HG02884 (cell line): ENCODE results near the gene ERN1.
A peak's percentile ranks its signal among the peaks of the same experiment; 100 is the strongest.
"Not testable (repeated sequence)": the region's sequence is repeated elsewhere in the genome, so short reads cannot be mapped to it uniquely, and the experiment has no call there.

Source experiments
- ATAC-seq: cut with Tn5 transposase; IDR thresholded peaks from one replicate; pipeline ENCODE4 v1.9.1; 2021; ENCODE audit warnings: mild to moderate bottlenecking, moderate library complexity; ENCODE audit not compliant: unreplicated experiment

ERN1 gene

GRCh38 chr17:64139542-64139941 lies 9.6 kb upstream of the ERN1 start:
- ATAC-seq: no peak

DNA sequence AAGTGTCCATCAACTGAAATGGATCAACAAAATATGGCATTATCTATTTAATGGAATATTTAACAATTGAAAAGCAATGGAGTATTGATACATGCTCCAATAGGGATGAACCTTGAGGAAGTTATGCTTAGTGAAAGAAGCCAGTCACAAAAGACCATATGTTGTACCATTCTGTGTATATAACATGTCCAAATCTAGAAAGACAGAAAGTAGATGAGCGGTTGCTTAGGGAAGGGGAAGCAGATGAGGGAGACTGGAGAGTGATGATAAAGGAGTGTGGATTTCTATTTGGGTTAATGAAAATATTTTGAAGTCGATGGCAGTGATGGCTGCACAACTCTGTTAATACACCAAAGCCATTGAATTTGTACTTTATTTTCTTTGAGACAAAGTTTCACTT lies 8.5 kb upstream of the ERN1 start:
- ATAC-seq: no peak

DNA sequence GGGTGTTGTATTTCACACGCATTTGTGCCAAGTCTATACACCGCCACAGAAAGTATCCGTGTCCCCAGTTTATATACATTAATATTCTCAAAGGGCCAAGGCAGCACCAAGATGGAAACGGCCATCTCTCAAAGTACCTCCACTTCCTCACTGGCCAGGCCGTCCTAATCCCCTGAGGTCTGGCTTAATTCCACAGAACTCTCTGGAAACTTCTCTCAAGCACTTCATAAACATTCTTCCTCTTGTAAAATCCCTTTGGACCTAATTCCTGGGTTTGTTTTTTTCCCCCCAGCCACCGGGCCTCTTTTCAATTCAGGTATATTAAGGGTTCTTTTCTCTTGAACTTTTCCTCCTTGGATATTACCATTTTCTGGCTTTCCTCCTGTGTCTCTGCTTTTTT lies 5.1 kb upstream of the ERN1 start:
- ATAC-seq: no peak

GRCh38 chr17:64134216-64134970 lies 4.4 kb upstream of the ERN1 start:
- no peak for ATAC-seq

DNA sequence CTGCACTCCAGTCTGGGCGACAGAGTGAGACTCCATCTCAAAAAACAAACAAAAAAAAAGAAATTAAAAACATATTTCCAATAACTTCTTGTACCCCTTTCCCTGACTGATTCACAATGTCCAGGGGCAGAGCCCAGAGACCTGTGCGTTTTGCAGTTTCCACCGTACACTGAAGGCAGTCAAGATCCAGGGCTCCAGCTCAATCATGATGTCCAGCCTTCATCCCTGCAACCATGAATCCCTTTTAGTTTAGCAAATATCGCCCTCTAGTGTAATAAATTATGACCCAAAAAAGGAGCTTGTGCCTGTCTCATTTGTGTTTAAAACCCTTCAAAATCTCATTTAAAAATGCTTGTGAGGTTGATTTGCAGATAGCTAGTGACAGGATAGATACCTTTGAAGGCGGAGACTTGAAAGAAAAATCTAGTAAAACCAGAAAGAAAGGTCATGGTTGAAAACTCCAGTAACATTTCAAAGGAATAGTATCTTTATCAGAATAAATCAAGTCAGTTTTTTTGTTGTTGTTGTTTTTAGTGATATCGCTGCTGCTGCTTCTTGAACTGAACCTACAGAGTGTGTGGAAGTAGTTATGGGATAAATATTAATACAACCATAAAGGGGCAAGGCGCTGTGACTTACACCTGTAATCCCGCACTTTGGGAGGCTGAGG lies 3.7 kb upstream of the ERN1 start:
- ATAC-seq: no peak

DNA sequence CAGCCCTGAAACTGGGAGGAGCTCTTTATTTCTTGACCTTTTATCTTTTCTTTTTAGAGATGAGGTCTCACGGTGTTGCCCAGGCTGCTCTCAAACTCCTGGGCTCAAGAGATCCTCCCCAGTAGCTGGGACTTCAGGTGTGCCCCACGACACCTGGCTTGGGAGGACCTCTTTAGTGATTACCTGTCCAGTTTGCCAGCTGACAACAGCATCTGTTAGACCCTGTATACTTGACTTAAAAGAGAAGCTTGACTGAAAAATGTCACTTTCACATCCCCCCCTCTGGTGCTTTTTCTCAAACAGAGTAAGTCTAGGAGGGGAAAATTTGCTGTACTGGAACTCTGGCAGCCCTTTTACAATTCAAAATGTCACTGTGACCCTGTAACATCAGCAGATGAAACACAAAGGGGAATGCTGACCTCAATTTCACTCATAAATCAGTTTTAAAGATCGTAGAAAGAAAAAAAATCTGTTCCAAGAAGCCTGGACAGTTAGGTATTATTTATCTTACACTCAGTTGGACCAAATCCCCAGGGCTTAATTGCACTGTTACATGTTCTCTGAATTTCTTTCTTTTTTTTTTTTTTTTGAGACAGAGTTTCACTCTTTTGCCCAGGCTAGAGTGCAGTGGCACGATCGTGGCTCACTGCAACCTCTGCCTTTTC lies 1.8 kb upstream of the ERN1 start:
- ATAC-seq: no peak

DNA sequence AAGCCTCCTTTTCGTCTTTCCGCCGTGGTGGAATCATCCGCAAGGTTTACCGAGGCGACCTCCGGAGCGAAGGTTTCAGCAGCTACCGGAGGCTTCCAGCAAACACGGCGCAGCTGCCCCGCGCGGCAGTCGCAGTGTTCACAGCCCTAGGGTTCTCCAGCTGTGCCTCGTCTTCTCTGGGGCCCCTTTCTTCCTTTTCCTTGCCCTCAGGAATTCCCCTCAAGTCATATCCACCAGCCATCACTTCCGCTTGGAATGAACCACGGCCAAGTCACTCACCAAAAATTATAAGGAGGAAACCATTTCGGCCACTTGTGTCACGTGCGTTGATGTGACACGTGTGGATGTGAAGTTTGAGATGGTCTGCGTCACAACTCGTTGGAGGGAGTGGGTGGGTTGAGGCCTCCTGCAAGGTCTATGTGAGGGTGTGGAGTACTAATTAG lies 636 bp upstream of the ERN1 start:
- peak; percentile 11 for ATAC-seq

- peak; percentile 4 for ATAC-seq
These were observed 504 bp downstream of the ERN1 start for GRCh38 chr17:64129515-64129764.

DNA sequence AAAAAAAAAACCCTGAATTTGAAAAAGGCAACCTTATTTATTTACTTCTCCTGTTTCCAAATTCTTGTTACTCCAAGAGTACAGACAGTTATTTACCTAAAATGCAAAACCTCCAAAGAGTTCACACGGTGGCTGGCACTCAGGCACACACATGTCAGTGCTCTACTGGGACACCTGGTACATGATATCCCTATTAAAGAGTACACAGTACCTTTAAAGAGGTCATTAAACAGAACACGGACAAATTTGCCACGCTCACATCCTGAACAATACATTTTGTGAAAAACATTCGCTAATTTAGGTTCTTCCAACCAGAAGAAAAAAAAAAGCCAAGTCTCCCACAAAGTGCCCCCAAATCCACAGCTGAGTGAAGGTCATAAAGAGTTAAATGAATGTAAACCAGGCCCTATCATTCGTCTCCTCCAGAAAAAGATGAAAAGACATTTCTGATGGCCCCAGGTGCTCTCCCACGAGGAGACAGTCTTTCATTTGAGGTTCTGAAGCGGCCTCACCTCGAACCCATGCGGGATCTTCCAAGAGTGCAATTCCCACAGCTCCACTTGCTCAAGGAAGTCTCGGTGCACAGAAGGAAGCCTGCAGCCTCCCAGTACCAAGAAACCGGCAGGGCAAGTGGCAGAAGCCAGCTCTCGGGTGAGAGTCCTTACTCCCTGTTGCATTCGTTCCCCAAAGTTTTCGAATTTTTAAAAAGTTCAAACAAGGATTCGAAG lies 993 bp downstream of the ERN1 start:
- no peak for ATAC-seq

DNA sequence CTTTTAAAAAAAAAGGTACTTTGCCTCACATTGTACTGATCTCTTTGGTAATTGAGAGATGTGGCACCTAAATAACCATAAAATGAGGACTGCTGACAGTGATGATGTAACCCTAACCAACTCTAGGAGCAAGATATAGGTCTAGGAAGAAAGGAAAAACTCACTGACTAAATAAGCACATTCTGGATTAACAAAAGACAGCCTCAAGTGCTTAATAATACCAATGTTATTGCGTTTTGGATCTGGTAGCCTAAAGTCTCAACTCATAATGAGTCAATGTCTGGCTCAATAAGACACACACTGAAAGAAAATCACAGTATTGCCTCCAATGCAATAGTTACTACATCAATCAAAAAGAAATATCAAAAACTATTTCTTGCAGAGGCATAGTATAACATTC lies 3.0 kb downstream of the ERN1 start:
- no peak for ATAC-seq

DNA sequence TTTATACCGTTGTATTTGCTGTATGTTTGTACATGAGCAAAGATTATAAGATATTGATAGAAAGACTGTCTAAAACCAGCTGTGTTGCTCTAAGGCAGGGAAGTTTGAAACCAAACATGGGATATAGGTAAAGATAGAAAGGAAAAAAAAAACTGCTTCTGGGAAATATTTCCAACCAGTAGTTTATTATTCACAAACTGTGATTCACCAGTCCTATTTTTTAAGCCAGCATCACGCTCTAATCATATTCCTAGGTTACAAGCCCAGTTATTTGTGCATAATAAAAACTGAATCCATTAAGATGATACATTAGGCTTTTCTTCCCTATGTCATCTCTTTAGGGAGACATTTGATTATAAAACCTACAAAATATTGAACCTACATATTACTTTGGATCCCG lies 4.0 kb downstream of the ERN1 start:
- ATAC-seq: no peak

- no peak for ATAC-seq
These were observed 5.3 kb downstream of the ERN1 start for GRCh38 chr17:64124609-64125008.

GRCh38 chr17:64123114-64123513 lies 6.8 kb downstream of the ERN1 start:
- no peak for ATAC-seq

- ATAC-seq: not testable (repeated sequence)
These were observed 8.8 kb downstream of the ERN1 start for GRCh38 chr17:64120972-64121786.

- no peak for ATAC-seq
These were observed 9.7 kb downstream of the ERN1 start for GRCh38 chr17:64120159-64120810.

DNA sequence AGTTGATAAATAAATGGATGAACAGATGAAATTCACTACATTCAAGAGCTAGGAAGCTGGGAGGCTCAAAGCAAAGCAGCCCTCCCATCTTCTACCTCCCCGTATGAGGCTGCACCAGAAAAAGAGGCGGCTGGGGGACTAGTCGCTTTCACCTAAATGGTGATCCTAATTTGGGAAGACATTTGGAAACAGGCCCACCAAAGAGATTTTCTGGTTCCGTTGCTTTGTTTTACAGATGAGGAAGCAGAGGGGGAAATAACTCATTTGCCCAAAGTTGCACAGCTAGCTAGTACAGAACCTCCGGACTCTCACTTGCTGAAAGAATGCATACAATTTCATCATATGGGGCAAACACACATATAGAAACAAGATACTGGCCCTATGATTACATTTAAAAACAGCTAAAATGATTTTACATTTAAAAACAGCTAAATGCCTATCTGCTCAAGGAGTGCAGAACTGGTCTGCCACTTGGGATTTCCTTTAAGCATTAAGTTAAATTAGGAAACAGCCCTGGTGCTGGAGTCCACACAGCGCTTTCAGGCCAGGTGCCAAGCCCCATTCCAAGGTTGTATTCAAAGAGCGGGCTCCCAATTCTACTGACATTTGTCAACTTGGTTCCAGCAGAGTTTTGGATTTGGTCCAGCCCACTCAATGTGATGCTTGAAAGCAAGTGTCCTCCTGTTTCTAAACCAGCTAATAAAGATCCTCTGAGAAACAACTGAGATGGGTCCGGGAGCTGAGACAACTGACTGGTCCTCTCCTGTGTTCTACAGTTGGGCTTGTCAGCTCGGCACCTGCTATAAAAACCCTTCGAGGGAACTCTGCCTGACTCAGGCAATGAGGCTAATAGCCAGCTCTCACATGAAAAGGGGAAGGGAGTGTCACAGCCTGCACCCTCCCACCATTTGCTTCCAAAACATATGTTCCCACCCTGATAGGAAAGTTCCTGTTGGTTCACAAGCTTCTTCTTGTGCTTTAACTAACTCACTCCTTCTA lies 11.7 kb downstream of the ERN1 start:
- ATAC-seq: no peak

GRCh38 chr17:64115822-64116534 lies 14.0 kb downstream of the ERN1 start:
- ATAC-seq: no peak

DNA sequence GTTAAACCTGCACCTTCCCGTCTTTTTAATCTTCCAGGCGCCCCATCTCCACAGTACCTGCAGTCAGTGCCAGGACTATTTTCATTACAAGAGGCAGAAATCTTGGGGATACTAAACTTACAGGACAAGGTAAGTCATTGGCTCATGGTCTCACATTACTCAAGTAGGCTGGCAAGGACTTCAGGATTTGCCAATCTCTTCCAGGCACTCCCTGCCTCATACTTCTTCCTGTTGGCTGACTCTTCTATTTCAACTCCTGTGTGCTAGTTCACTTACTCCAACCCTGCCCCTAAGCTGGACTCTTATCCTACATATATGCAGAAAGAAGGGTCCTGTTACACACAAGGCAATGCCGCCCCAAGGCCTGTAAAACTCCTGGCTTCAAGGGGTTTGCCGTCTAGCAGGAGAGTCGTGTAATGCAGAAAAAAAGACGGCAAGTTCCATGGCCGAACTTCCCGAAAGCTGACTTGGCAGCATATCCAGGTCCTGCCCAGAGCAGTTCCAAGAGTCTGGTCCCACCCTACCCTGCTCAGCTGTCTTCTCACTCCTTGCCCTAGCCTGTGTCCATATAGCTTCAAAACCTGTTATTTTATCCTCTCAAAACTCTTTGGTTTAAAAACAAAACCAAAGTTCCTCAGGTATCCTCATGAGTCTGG lies 14.8 kb downstream of the ERN1 start:
- ATAC-seq: no peak
